Measurements from ENCODE around the gene SAMM50. TPM values are rescaled to one million over a fixed set of nuclear protein-coding genes. Genes with fewer than 3 reads are reported as not detected.

The SAMM50 gene
- total RNA-seq, 4 donors from 2014 or later: 23.2 to 36.0 (median 32.3) TPM

- 94 to 100% methylated on average over 1 of the region's 1 CpG for WGBS, 2 donors
- no peak for DNase-seq (ENCODE audit: low spot score in 2 of 2)
- no peak overlapping the region for H3K4me3 ChIP-seq (ENCODE audit: low read depth, poor library complexity, severe bottlenecking)
- TF ChIP-seq POLR2A (IDR thresholded peaks at IDR 0.05): no peak
- no peak for TF ChIP-seq CTCF (IDR thresholded peaks at IDR 0.05)
- intact Hi-C loops (cut with DNase I; ENCODE audit: low total_unique reads): no loop called here
Measured at GRCh38 chr22:44045145-44045544, 89.9 kb downstream of the SAMM50 start.

Other genes starting within 250 kb of the SAMM50 start
- gene EFCAB6, start 143.1 kb upstream of the SAMM50 start, total RNA-seq: 1 to 10 TPM in 3 of 4 donors, under 1 TPM in 1; 0.44 to 4.2 (median 1.8) TPM
- gene SULT4A1, start 92.9 kb upstream of the SAMM50 start, total RNA-seq: not detected
- gene PNPLA5, start 63.4 kb upstream of the SAMM50 start, total RNA-seq: 1 to 10 TPM in 3 of 4 donors, not detected in 1; 1.7 to 9.7 (median 4.8) TPM
- gene PNPLA3, start 31.6 kb upstream of the SAMM50 start, total RNA-seq: 10 to 100 TPM; 14.0 to 22.9 (median 20.4) TPM
- gene PARVB, start 68.9 kb downstream of the SAMM50 start, total RNA-seq: 10 to 100 TPM; 10.5 to 25.1 (median 14.6) TPM
- gene PARVG, start 225.5 kb downstream of the SAMM50 start, total RNA-seq: 10 to 100 TPM in 1 of 4 donors, 1 to 10 TPM in 3; 2.0 to 11.1 (median 4.5) TPM

Measured in lower leg skin (tissue), 4 donors.